HUES64 (cell line): Measurements from ENCODE around the gene LBP.
"Not testable (repeated sequence)": the region's sequence is repeated elsewhere in the genome, so short reads cannot be mapped to it uniquely, and the experiment has no call there.

ENCODE experiments used
- H3K27ac ChIP-seq: 2 replicates; pipeline ENCODE4 v1.7.0; 2013; ENCODE audit warnings: low read depth, low read length, inconsistent platforms
- H3K27me3 ChIP-seq: 2 replicates; pipeline ENCODE4 v1.6.1; 2013; ENCODE audit warnings: mild to moderate bottlenecking, low read length; ENCODE audit not compliant: insufficient read depth
- H3K36me3 ChIP-seq: 2 replicates; pipeline ENCODE4 v1.6.1; 2013; ENCODE audit warnings: mild to moderate bottlenecking, low read length; ENCODE audit not compliant: insufficient read depth
- H3K4me1 ChIP-seq: 2 replicates; pipeline ENCODE4 v1.6.1; 2013; ENCODE audit warnings: mild to moderate bottlenecking, low read length, moderate library complexity; ENCODE audit not compliant: insufficient read depth
- H3K4me3 ChIP-seq: 2 replicates; pipeline ENCODE4 v1.5.1; 2013; ENCODE audit warnings: mild to moderate bottlenecking, low read length, moderate library complexity
- H3K9ac ChIP-seq: 2 replicates; pipeline ENCODE4 v1.6.1; 2013; ENCODE audit warnings: mild to moderate bottlenecking, low read depth, low read length
- H3K9me3 ChIP-seq: 2 replicates; pipeline ENCODE4 v1.6.1; 2013; ENCODE audit warnings: low read depth, low read length; ENCODE audit not compliant: insufficient read depth
- WGBS: fragments of 150-250, 120-280 bp; methylation state at CpG from one replicate; pipeline ENCODE4 v1.1.7; 2013; ENCODE audit warnings: missing lambda C conversion rate; 5-methylcytosine and 5-hydroxymethylcytosine counted together

Gene LBP

GRCh38 chr20:38402089-38402488, 55.8 kb downstream of the LBP start:
- H3K9me3 ChIP-seq = peaks cover 5% of the 10 kb centered on the region; the same call in 1 of the 2 replicates
- no peak overlapping the region for H3K9ac ChIP-seq
- no peaks in the 10 kb centered on the region for H3K36me3 ChIP-seq
- H3K27me3 ChIP-seq = no peaks in the 10 kb centered on the region
- H3K4me3 ChIP-seq = no peak overlapping the region
- no peak overlapping the region for H3K27ac ChIP-seq
- no peaks in the 10 kb centered on the region for H3K4me1 ChIP-seq
- 96% methylated on average over 5 of the region's 5 CpGs for WGBS

DNA sequence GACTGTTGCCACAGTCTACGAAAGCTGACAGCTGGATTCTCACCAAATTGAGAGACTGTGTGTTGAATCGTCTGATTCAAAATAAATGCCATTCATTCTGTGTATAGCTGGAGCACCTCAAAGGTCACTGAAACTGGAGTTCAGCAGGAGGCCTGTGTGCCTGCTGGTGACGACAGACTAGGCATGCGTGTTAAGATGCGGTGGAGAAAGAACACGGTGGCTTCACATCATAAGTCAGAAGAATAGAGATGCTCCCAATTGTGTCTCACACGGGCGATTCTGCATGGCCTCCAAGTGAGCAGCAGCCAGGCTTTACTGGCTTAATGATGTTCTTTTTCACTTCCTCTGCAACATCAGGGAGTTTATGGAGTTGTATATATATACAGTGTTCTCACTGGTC, 56.5 kb downstream of the LBP start:
- H3K27ac ChIP-seq = no peak overlapping the region
- H3K4me3 ChIP-seq = no peak overlapping the region
- H3K4me1 ChIP-seq = no peaks in the 10 kb centered on the region
- no peaks in the 10 kb centered on the region for H3K27me3 ChIP-seq
- 93% methylated on average over 8 of the region's 8 CpGs for WGBS
- peaks cover 5% of the 10 kb centered on the region; the same call in 1 of the 2 replicates for H3K9me3 ChIP-seq
- H3K9ac ChIP-seq = no peak overlapping the region
- H3K36me3 ChIP-seq = no peaks in the 10 kb centered on the region

- no peak overlapping the region for H3K9ac ChIP-seq
- no peaks in the 10 kb centered on the region for H3K27me3 ChIP-seq
- H3K27ac ChIP-seq = no peak overlapping the region
- H3K4me3 ChIP-seq = no peak overlapping the region
- H3K4me1 ChIP-seq = no peaks in the 10 kb centered on the region
- H3K36me3 ChIP-seq = no peaks in the 10 kb centered on the region
- peaks cover 5% of the 10 kb centered on the region; the same call in 1 of the 2 replicates for H3K9me3 ChIP-seq
These were observed 57.7 kb downstream of the LBP start for GRCh38 chr20:38404016-38404415.

GRCh38 chr20:38405132-38405531, 58.9 kb downstream of the LBP start:
- 100% methylated on average over 2 of the region's 2 CpGs for WGBS
- no peak overlapping the region for H3K4me3 ChIP-seq
- no peak overlapping the region for H3K27ac ChIP-seq
- H3K27me3 ChIP-seq = no peaks in the 10 kb centered on the region
- peaks cover 5% of the 10 kb centered on the region; the same call in 1 of the 2 replicates for H3K9me3 ChIP-seq
- H3K9ac ChIP-seq = no peak overlapping the region
- H3K4me1 ChIP-seq = no peaks in the 10 kb centered on the region
- no peaks in the 10 kb centered on the region; the same call in 1 of the 2 replicates for H3K36me3 ChIP-seq

GRCh38 chr20:38406476-38406875, 60.2 kb downstream of the LBP start:
- Histone ChIP-seq H3K4me3 (no peak overlapping the region), H3K4me1 (no peaks in the 10 kb centered on the region), H3K9me3 (peaks cover 5% of the 10 kb centered on the region; the same call in 1 of the 2 replicates), H3K9ac (no peak overlapping the region), H3K27ac (no peak overlapping the region), H3K27me3 (no peaks in the 10 kb centered on the region), H3K36me3 (peaks cover 3% of the 10 kb centered on the region; the same call in 1 of the 2 replicates)
- WGBS = 92% methylated on average over 5 of the region's 5 CpGs

DNA sequence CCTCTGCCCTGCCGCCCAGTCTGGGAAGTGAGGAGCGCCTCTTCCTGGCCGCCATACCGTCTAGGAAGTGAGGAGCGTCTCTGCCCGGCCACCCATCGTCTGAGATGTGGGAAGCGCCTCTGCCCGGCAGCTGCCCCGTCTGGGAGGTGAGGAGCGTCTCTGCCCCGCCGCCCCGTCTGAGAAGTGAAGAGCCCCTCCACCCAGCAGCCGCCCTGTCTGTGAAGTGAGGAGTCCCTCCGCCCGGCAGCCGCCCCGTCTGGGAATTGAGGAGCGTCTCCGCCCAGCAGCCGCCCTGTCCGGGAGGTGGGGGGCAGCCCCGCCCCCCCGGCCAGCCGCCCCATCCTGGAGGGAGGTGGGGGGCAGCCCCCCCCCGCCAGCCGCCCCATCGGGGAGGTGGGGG, 61.0 kb downstream of the LBP start:
- Histone ChIP-seq H3K9ac (no peak overlapping the region), H3K4me3 (no peak overlapping the region), H3K36me3 (peaks cover 6% of the 10 kb centered on the region; the same call in 1 of the 2 replicates), H3K9me3 (peaks cover 5% of the 10 kb centered on the region; the same call in 1 of the 2 replicates), H3K27ac (no peak overlapping the region), H3K27me3 (no peaks in the 10 kb centered on the region), H3K4me1 (no peaks in the 10 kb centered on the region)
- WGBS = 96% methylated on average over 29 of the region's 29 CpGs

DNA sequence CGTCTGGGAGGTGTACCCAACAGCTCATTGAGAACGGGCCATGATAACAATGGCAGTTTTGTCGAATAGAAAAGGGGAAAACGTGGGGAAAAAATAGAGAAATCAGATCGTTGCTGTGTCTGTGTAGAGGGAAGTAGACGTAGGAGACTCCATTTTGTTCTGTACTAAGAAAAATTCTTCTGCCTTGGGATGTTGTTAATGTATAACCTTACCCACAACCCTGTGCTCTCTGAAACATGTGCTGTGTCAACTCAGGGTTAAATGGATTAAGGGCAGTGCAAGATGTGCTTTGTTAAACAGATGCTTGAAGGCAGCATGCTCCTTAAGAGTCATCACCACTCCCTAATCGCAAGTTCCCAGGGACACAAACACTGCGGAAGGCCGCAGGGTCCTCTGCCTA, 61.5 kb downstream of the LBP start:
- H3K9ac ChIP-seq, H3K4me3 ChIP-seq, H3K9me3 ChIP-seq, H3K27ac ChIP-seq, H3K36me3 ChIP-seq, H3K27me3 ChIP-seq, H3K4me1 ChIP-seq: not testable (repeated sequence)
- WGBS = 96% methylated on average over 9 of the region's 9 CpGs

GRCh38 chr20:38412877-38413577, 66.7 kb downstream of the LBP start:
- no peak overlapping the region for H3K27ac ChIP-seq
- no peak overlapping the region for H3K4me3 ChIP-seq
- WGBS = 94% methylated on average over 9 of the region's 9 CpGs
- peaks cover 7% of the 10 kb centered on the region for H3K4me1 ChIP-seq
- H3K27me3 ChIP-seq = no peaks in the 10 kb centered on the region
- H3K36me3 ChIP-seq = peaks cover 23% of the 10 kb centered on the region
- H3K9me3 ChIP-seq = no peaks in the 10 kb centered on the region
- no peak overlapping the region for H3K9ac ChIP-seq

GRCh38 chr20:38414769-38415450, 68.6 kb downstream of the LBP start:
- no peak overlapping the region for H3K4me3 ChIP-seq
- H3K27ac ChIP-seq = no peak overlapping the region
- H3K9me3 ChIP-seq = no peaks in the 10 kb centered on the region
- no peaks in the 10 kb centered on the region for H3K27me3 ChIP-seq
- peaks cover 42% of the 10 kb centered on the region for H3K36me3 ChIP-seq
- peaks cover 7% of the 10 kb centered on the region for H3K4me1 ChIP-seq
- no peak overlapping the region for H3K9ac ChIP-seq
- WGBS = 90% methylated on average over 14 of the region's 14 CpGs

GRCh38 chr20:38418509-38419204, 72.4 kb downstream of the LBP start:
- no peak overlapping the region for H3K4me3 ChIP-seq
- peaks cover 65% of the 10 kb centered on the region for H3K36me3 ChIP-seq
- H3K9ac ChIP-seq = no peak overlapping the region
- peaks cover 7% of the 10 kb centered on the region for H3K4me1 ChIP-seq
- 91% methylated on average over 4 of the region's 4 CpGs for WGBS
- no peaks in the 10 kb centered on the region for H3K9me3 ChIP-seq
- H3K27me3 ChIP-seq = no peaks in the 10 kb centered on the region
- H3K27ac ChIP-seq = no peak overlapping the region

- peaks cover 74% of the 10 kb centered on the region for H3K36me3 ChIP-seq
- 94% methylated on average over 9 of the region's 9 CpGs for WGBS
These were observed 74.3 kb downstream of the LBP start for GRCh38 chr20:38420388-38421085.

More at GRCh38 chr20:38420388-38421085, 74.3 kb downstream of the LBP start:
- H3K9me3 ChIP-seq = no peaks in the 10 kb centered on the region
- H3K4me1 ChIP-seq = peaks cover 7% of the 10 kb centered on the region
- no peak overlapping the region for H3K4me3 ChIP-seq
- no peaks in the 10 kb centered on the region for H3K27me3 ChIP-seq
- no peak overlapping the region for H3K9ac ChIP-seq
- no peak overlapping the region for H3K27ac ChIP-seq
